HG03095 (cell line): ENCODE results near the gene RTP5.
"Not testable (repeated sequence)": the region's sequence is repeated elsewhere in the genome, so short reads cannot be mapped to it uniquely, and the experiment has no call there.

Experiments
- ATAC-seq: cut with Tn5 transposase; IDR thresholded peaks from one replicate; pipeline ENCODE4 v1.9.1; 2021; ENCODE audit warnings: moderate library complexity; ENCODE audit not compliant: unreplicated experiment

Gene RTP5

DNA sequence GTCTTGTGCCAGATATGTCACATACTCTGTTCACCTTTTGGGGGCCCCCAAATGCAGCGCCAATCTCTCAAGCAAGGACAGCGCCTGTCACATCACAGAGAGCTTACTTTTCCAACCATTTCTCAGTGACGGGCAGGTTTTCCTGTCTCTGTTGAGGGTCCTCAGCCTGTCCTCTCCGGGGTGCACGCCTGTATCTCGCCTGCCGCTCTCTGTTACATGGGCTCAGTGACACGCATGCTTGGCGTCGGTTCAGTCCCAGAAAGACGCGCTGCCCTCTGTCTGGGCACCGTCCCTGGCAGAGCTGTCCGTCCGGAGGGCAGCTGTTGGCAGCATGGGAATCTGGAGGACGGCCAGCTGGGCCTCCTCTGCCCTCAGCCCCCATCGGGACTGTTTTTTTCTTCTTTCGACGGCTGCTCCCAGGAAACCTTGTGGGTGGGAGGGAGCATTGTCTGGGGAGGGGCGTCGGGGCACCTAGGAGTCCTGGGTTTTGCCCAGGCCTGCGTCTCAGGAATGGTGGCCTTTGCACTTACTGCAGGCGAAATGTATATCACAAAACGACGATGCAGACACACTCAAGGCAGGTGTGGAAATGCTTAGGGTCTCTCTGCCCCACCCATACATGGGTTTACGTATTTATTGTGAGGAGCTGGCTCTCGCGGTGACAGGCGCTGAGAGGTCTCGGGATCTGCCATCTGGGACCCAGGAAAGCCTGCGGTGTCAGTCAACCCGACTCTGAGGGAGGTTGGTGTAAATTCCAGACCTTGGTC lies 30.9 kb downstream of the RTP5 start:
- no peak for ATAC-seq

DNA sequence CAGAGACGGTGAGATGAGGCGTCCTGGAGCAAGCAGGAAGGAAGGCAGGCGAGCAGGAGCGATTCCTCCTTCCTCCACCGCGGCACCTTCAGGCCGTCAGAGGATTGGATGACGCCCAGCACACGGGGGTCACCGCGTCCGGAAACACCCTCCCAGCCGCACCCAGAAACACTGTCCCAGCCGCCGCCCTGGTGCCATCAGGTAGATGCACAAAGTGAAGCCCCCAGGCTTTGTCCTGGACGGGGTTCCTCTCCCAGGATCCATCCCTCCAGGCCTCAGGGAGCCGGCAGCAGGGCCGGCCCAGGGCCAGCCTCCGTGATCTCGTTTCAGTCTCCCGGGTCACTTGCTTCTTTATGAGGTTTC lies 31.5 kb downstream of the RTP5 start:
- ATAC-seq: no peak

GRCh38 chr2:241901500-241902351 lies 32.2 kb downstream of the RTP5 start:
- no peak for ATAC-seq

DNA sequence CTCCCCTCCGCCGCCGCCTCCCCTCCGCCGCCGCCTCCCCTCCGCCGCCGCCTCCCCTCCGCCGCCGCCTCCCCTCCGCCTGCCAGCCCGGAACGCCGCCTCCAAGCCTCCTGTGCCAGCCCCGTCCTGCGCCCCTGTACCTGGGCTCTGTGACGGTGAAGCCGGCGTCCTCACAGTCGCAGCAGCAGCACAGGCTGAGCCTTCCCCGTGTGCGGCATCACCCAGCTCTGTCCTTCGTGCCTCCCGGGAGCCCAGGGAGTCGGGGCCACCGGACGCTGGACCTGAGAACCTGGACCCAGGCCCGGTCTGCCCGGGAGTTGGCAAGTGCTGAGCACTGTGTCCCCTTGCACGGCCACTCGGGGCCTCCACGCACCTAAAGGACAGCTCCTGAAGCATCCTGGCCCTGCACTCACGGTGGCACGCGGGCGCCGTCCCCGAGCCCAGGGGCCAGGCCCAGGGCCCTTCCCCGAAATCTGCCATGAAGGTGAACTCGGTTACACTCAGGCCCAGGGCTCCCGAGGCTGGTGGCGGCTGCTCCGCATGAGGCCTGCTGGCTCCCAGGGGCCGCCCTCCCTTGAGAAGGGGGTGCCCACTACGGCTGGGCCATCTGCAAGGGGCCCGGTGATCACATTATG lies 32.9 kb downstream of the RTP5 start:
- ATAC-seq: no peak

- ATAC-seq: no peak
Measured at GRCh38 chr2:241903121-241904010, 33.8 kb downstream of the RTP5 start.

DNA sequence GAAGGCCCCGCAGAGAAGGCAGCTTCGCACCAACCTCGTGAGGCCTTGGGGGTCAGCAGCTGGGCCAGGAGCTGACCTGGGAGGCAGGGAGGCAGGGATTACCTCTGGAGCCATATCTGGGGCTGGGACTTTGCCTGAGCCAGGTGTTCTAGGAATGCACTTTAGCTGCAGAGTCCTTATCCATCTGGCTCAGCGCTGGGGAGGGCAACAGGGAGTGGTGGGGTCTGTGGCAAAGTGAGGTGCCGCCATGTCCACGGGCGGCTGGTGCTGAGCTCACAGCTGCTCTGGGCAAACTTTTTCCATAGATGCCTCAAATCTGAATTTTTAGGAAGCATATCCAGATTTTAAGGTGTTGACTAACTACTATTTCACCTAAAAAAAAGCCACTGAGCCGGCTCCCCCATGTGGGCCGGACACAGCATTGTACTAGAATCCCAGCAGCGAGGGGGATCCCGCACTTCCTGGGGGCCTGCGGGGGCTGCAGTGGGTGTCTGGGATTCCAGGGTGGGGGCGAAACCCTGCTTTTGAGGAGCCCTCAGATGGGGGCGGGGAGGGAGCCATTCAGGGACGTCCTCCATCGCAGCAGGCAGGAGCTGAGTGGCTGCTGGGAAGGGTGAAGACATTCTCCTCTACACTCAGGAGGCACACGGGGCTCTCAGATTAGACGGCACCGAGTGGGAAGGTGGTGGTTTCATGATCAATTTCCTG lies 34.6 kb downstream of the RTP5 start:
- no peak for ATAC-seq

GRCh38 chr2:241904791-241905710 lies 35.5 kb downstream of the RTP5 start:
- ATAC-seq: no peak

- no peak for ATAC-seq
Measured at GRCh38 chr2:241905716-241906377, 36.3 kb downstream of the RTP5 start.

DNA sequence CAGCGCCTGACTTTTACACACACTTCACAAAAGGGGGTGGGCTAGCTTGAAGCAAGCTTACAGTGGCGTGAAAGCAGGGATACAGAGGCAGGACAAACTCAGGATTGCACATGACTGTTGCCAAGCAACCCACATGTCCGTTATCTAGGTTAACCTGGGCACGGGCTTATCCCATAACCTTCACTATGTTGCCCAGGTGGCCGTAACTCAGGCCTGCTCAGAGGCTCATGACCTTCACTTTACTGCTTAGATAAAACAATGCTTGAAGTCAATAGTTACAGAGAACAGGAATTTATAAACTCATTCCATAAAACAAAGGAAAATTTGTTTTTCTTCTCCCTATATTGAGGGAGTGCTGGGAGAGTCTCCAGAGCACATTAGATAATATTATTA lies 36.8 kb downstream of the RTP5 start:
- ATAC-seq: not testable (repeated sequence)

DNA sequence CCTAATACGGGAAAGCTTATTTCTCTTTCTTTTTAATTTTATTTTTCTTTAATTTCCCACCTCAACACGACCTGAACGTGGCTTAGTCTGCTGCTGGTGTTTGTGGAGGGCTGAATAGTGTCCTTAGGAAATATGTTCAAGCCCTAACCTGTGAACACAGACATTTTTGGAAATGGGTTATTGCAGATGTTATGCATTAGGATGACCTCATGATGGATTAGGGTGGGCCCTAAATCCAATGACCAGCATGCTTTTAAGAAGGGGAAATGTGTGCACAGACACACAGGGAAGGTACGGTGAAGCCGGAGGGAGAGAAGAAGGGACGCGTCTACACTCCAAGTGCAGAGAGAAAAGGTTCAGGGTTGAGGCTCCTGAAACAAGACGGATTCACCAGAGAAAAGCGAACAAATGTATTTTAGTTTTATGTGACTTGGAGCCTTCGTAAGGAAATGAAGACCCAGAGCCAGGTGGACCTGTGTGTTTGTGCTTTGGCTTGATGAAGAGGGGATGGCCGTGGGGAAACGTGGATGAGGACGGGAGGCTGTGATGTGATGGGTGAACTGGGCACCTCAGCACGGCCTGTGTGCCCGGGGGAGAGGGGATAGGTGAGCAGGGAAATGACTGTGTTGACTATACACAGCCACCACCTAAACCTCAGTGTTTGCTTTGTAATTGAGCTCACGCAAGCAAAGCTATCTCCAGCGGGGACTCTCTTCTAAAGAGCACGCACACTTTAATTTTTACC lies 37.5 kb downstream of the RTP5 start:
- no peak for ATAC-seq

DNA sequence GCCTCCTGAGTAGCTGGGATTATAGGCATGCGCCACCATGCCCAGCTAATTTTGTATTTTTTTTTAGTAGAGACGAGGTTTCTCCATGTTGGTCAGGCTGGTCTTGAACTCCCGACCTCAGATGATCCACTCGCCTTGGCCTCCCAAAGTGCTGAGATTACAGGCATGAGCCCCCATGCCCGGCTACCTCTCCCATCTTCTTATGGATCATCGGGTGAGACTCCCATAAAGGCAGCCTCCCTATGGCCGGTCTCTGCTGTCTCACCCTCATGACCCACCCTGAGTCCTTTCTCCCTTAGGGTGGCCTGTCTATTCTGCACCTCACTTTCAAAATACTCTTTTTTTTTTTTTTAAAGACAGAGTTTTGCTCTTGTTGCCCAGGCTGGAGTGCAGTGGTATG lies 38.3 kb downstream of the RTP5 start:
- not testable (repeated sequence) for ATAC-seq

- ATAC-seq: no peak
Measured at GRCh38 chr2:241908686-241909420, 39.3 kb downstream of the RTP5 start.

- no peak for ATAC-seq
Measured at GRCh38 chr2:241909769-241910168, 40.2 kb downstream of the RTP5 start.

DNA sequence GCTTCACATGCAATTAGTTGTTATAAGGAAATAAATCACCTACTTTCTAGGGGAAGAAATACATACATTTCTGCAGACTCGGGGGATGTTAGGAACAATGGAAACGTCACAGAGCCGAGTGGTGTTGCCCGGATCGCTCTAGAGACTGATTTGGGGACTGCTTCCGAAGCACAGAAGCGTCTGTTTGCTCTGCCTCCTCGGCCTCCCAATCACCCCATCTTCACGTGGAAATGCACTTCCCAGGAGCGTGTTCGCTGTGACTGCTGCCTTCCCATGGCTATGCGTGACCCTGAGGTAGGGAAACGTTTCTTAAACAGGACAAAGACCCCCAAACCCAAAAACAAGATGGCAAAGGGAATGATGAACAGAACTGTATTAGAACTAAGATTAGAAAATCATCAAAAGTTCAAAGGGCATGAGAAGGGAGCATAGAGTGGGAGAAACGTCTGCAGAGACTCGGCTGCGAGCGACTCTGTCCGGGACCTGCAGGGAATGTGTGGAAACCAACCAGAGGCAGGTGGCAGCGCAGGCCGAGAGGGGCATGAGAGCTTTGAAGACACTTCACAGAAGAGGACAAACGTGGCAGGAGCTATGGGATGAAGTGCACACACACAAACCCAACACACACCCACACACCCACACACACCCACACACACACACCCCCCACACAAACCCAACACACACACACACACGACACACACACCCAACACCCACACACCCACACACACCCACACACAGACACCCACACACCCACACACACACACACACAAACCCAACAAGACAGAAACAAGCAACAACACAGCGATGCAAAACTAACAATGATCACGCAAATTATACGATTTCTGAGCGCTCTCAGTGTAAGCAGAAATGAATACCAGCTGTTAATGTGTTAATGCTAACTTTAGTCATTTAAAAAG lies 41.3 kb downstream of the RTP5 start:
- no peak for ATAC-seq

DNA sequence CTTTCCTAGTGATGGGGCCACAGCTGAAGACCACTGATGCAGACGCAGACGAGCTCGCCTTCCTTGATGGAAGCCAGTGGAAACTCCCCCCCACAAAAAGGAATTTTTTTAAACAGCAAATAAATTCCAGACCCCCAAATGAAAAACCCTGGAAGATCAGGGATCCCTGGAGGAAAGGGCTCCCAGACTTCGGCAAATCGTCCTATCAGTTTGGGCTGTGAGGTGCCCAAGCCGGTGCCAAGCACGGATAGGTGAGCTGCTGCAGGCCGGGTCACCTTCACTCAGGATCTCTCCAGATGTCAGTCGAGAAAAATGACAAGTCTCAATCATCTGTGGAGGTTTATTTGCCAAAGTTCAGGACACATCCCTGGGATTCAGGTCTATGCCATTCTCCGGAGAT lies 42.0 kb downstream of the RTP5 start:
- ATAC-seq: no peak

GRCh38 chr2:241912021-241912555 lies 42.6 kb downstream of the RTP5 start:
- ATAC-seq: no peak
